Naive thymus-derived CD4-positive, alpha-beta T cell (primary cell): ENCODE data around the gene COQ10B. TPM values are rescaled to one million over a fixed set of nuclear protein-coding genes. Genes with fewer than 3 reads are reported as not detected.
"Not testable (repeated sequence)": the region's sequence is repeated elsewhere in the genome, so short reads cannot be mapped to it uniquely, and the experiment has no call there.

Source experiments
- ATAC-seq: fragments of 150-1000 bp; cut with Tn5 transposase; 2 replicates; pipeline ENCODE4 v1.10.0; 2021; ENCODE audit warnings: mild to moderate bottlenecking, moderate library complexity
- CTCF ChIA-PET: fragments of 350-600 bp; sonication (Branson Sonifier 250); formaldehyde crosslinking; loops from one replicate; lab custom pipeline; 2021; ENCODE audit warnings: antibody characterized with exemption; lab: Charles Lee
- POLR2A ChIA-PET: fragments of 350-600 bp; sonication (Branson Sonifier 250); formaldehyde crosslinking; loops from one replicate; lab custom pipeline; 2021; ENCODE audit warnings: antibody characterized with exemption, inconsistent platforms; lab: Charles Lee
- DNase-seq, 9 donors: peaks; one replicate each; pipeline versions ENCODE4 v3.0.0 to v3.0.0-alpha.2; 2020 to 2022; ENCODE audit warnings: mixed read lengths in 1 of 9
- H3K27ac ChIP-seq: one replicate; pipeline ENCODE4 v1.7.0; 2013; ENCODE audit warnings: mild to moderate bottlenecking, low read depth, low read length, moderate library complexity
- H3K27me3 ChIP-seq, 2 donors: one replicate each; pipeline ENCODE4 v1.7.0; 2013; ENCODE audit warnings: low read length in 2 of 2, mild to moderate bottlenecking in 2 of 2, moderate library complexity in 2 of 2; ENCODE audit not compliant: control insufficient read depth in 2 of 2, insufficient read depth in 2 of 2
- H3K36me3 ChIP-seq, 3 experiments: 1 replicate in 2 of 3; 2 replicates in 1 of 3; pipeline ENCODE4 v1.7.0; 2013; ENCODE audit warnings: low read length in 3 of 3, mild to moderate bottlenecking in 3 of 3, moderate library complexity in 1 of 3; ENCODE audit not compliant: insufficient read depth in 3 of 3, control insufficient read depth in 2 of 3
- H3K4me1 ChIP-seq, 2 donors: one replicate each; pipeline ENCODE4 v1.7.0; 2013; ENCODE audit warnings: low read length in 2 of 2, mild to moderate bottlenecking in 2 of 2, moderate library complexity in 1 of 2; ENCODE audit not compliant: control insufficient read depth in 2 of 2, insufficient read depth in 2 of 2
- H3K4me3 ChIP-seq: 2 replicates; pipeline ENCODE4 v1.7.0; 2013; ENCODE audit warnings: mild to moderate bottlenecking, low read length
- H3K9me3 ChIP-seq, 3 experiments: 1 replicate in 2 of 3; 2 replicates in 1 of 3; pipeline ENCODE4 v1.7.0; 2013; ENCODE audit warnings: low read length in 3 of 3; ENCODE audit not compliant: control insufficient read depth in 2 of 3
- H3K27ac Mint-ChIP-seq, 9 donors: one replicate each; pipeline ENCODE4 v1.8.0; 2020 to 2022; ENCODE audit warnings: mixed read lengths in 9 of 9, mild to moderate bottlenecking in 8 of 9, moderate library complexity in 5 of 9, inconsistent platforms in 2 of 9
- H3K27me3 Mint-ChIP-seq, 5 donors: one replicate each; pipeline ENCODE4 v1.8.0; 2021 to 2022; ENCODE audit warnings: mixed read lengths in 5 of 5, mild to moderate bottlenecking in 1 of 5
- H3K36me3 Mint-ChIP-seq, 5 donors: one replicate each; pipeline ENCODE4 v1.8.0; 2020 to 2022; ENCODE audit warnings: mixed read lengths in 5 of 5, mild to moderate bottlenecking in 3 of 5, inconsistent platforms in 1 of 5
- H3K4me1 Mint-ChIP-seq, 7 donors: one replicate each; pipeline ENCODE4 v1.8.0; 2020 to 2022; ENCODE audit warnings: mixed read lengths in 7 of 7, mild to moderate bottlenecking in 3 of 7, inconsistent platforms in 1 of 7
- H3K4me3 Mint-ChIP-seq, 10 donors: one replicate each; pipeline ENCODE4 v1.8.0; 2020 to 2022; ENCODE audit warnings: mild to moderate bottlenecking in 10 of 10, mixed read lengths in 10 of 10, moderate library complexity in 6 of 10, inconsistent platforms in 2 of 10
- H3K9me3 Mint-ChIP-seq, 11 donors: one replicate each; pipeline ENCODE4 v1.8.0; 2020 to 2022; ENCODE audit warnings: mixed read lengths in 11 of 11, mild to moderate bottlenecking in 4 of 11, inconsistent platforms in 1 of 11, moderate library complexity in 1 of 11
- intact Hi-C, 2 donors: fragments of 100-400 bp; cut with micrococcal nuclease; formaldehyde crosslinking; loops; one replicate each; pipeline ENCODE4 v1.15.1; 2023
- polyA plus RNA-seq, 2 donors: library from polyadenylated mRNA; unstranded; fragments of 300-500 nt; fragmentation: Illumina TruSeq; gene quantifications; one replicate each; pipeline ENCODE4 v1.2.3, GENCODE V29; 2021
- total RNA-seq, 6 experiments: library from RNA in 5 of 6; stranded (reverse) in 5 of 6; gene quantifications; 1 replicate in 5 of 6; 2 replicates in 1 of 6; pipeline ENCODE4 v1.2.3 and lab custom pipeline; 2021 to 2026

The COQ10B gene
- total and polyA plus RNA-seq, 7 experiments from 2014 or later: 22.9 to 57.2 (median 31.9) TPM

DNA sequence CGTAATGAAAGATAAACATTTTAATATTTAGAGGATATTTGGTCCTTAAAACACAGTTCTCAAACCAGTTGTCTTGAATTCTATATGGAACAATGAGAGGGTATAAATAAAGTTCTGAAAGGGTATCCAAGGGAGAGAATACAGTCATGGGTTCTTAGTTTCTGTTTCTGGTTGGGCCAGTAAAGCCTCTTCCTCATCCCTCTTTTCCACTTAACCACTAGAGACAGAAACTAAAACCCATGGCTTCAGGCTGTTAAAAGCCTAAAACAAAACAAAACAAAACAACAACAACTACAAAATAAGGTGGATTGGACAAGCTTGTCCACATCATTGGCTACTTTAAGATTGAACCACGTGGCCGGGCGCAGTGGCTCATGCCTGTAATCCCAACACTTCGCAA lies 18.8 kb downstream of the COQ10B start:
- DNase-seq (no peak), ATAC-seq (no peak)
- intact Hi-C loops: no loop called here
- Histone ChIP-seq H3K36me3 (peaks cover 13 to 89% (median 45%) of the 10 kb centered on the region in 3 experiments), H3K9me3 (no peaks in the 10 kb centered on the region), H3K27ac (no peak overlapping the region), H3K27me3 (no peaks in the 10 kb centered on the region), H3K4me3 (no peak overlapping the region), H3K4me1 (no peaks in the 10 kb centered on the region)
- Mint-ChIP-seq H3K36me3 (peaks cover 0 to 27% (median 22%) of the 10 kb centered on the region in 5 donors), H3K4me1 (peaks cover 0 to 3% (median 0%) of the 10 kb centered on the region in 7 donors), H3K4me3 (no peak overlapping the region), H3K9me3 (no peaks in the 10 kb centered on the region), H3K27ac (peak overlapping the region in 3 of 9 donors; percentile 0 to 90 (median 67)), H3K27me3 (no peaks in the 10 kb centered on the region)
- ChIA-PET POLR2A (no interaction called here), CTCF (no interaction called here)

GRCh38 chr2:197477797-197478196 lies 24.4 kb downstream of the COQ10B start:
- H3K36me3 Mint-ChIP-seq: peaks cover 14 to 44% (median 36%) of the 10 kb centered on the region in 5 donors
- DNase-seq (no peak), ATAC-seq (no peak)
- peaks cover 9 to 74% (median 21%) of the 10 kb centered on the region in 3 experiments for H3K36me3 ChIP-seq
- H3K27ac ChIP-seq: no peak overlapping the region
- peaks cover 0 to 9% (median 0%) of the 10 kb centered on the region in 11 donors for H3K9me3 Mint-ChIP-seq
- no peaks in the 10 kb centered on the region for H3K4me1 ChIP-seq
- intact Hi-C loops: no loop called here
- H3K4me1 Mint-ChIP-seq: peaks cover 0 to 18% (median 0%) of the 10 kb centered on the region in 7 donors
- no peaks in the 10 kb centered on the region for H3K27me3 Mint-ChIP-seq
- no peaks in the 10 kb centered on the region for H3K9me3 ChIP-seq
- CTCF ChIA-PET: no interaction called here
- H3K4me3 Mint-ChIP-seq: no peak overlapping the region
- peak overlapping the region in 6 of 9 donors; percentile 11 to 52 (median 32) for H3K27ac Mint-ChIP-seq
- POLR2A ChIA-PET: interaction anchor here (1.0 kb wide), 1 partner anchor 43 kb away, joined by 3 read pairs; the partner anchor contains the start of gene SF3B1
- H3K4me3 ChIP-seq: no peak overlapping the region
- no peaks in the 10 kb centered on the region for H3K27me3 ChIP-seq

DNA sequence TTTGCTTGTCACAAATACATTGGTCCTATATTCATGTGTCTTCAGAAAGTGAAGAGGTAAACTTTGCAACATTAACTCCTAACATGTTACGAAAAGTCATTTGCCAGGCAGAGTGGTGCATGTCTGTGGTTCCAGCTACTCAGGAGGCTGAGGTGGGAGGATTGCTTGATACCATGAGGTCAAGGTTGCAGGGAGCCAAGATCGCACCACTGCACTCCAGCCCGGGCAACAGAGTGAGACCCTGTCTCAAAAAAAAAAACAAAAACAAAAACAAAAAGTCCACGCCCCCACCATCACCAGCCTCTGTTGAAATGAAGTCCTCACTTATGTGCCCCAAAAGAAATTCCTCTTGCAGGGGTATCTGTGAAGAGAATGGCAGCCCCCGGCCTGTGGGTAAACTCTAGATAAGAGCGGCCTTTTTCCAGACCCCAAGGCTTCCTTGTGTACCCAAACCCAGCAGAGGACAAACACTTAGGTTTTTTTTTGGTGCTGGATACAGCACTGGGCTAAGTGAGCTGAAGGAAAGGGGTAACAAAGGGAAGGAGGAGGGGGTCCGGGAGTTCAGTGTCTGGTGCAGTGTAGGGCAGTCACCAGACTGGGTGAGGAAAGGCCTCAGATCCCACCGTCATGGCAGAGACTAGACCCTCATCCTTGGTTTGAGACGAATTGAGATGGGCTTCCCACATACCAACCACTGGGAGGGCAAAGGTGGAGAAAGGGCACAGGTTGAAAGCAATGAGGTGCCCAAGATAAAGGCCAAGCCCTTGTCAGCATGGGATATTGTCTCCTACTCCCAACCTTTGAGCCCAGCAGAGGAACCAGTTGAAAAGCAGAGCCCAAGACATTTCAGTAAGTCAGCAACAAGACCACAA lies 27.0 kb downstream of the COQ10B start:
- H3K27me3 Mint-ChIP-seq: no peaks in the 10 kb centered on the region
- ATAC-seq: peak; percentile 17

DNA sequence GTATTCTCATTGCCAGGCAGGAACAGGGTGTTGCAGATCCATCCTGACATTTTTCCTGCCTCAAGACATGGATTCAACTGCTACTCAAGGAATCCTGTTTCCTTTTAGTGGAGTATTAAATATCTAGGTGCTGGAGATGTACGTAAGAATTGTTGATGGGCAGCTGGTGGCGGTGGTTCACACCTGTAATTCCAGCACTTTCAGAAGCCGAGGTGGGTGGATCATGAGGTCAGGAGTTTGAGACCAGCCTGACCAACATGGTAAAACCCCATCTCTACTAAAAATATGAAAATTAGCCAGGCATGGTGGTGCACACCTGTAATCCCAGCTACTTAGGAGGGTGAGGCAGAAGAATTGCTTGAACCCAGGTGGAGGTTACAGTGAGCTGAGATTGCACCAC lies 30.9 kb downstream of the COQ10B start:
- Mint-ChIP-seq H3K27ac (peak overlapping the region in 3 of 9 donors; percentile 18 to 59 (median 56)), H3K36me3 (peaks cover 18 to 65% (median 48%) of the 10 kb centered on the region in 5 donors), H3K9me3 (peaks cover 0 to 33% (median 9%) of the 10 kb centered on the region in 11 donors)
- H3K27me3 Mint-ChIP-seq, DNase-seq, H3K27ac ChIP-seq, ATAC-seq, H3K4me3 Mint-ChIP-seq, intact Hi-C loops, H3K4me3 ChIP-seq, H3K27me3 ChIP-seq, H3K4me1 Mint-ChIP-seq, H3K4me1 ChIP-seq: not testable (repeated sequence)
- ChIA-PET CTCF (interaction anchor here (0.8 kb wide), 1 partner anchor 115 kb away, joined by 3 read pairs; no protein-coding TSS in a partner anchor), POLR2A (interaction anchor here (0.6 to 0.8 kb wide), 2 partner anchors 65 to 412 kb away, joined by 3 to 5 read pairs; no protein-coding TSS in a partner anchor)
- Histone ChIP-seq H3K36me3 (peaks cover 8 to 54% (median 15%) of the 10 kb centered on the region in 3 experiments), H3K9me3 (peaks cover 0 to 13% (median 6%) of the 10 kb centered on the region in 3 experiments)

More for the DNA sequence above, 27.0 kb downstream of the COQ10B start:
- H3K4me1 Mint-ChIP-seq: peaks cover 0 to 18% (median 0%) of the 10 kb centered on the region in 7 donors
- Histone ChIP-seq H3K9me3 (peaks cover 0 to 13% (median 6%) of the 10 kb centered on the region in 3 experiments), H3K4me1 (no peaks in the 10 kb centered on the region), H3K27me3 (no peaks in the 10 kb centered on the region), H3K4me3 (no peak overlapping the region), H3K27ac (no peak overlapping the region), H3K36me3 (peaks cover 5 to 58% (median 6%) of the 10 kb centered on the region in 3 experiments)
- H3K9me3 Mint-ChIP-seq: peaks cover 0 to 30% (median 9%) of the 10 kb centered on the region in 11 donors
- no peak for DNase-seq
- H3K27ac Mint-ChIP-seq: peak overlapping the region in 4 of 9 donors; percentile 14 to 79 (median 43)
- peaks cover 14 to 59% (median 46%) of the 10 kb centered on the region in 5 donors for H3K36me3 Mint-ChIP-seq
- ChIA-PET CTCF (no interaction called here), POLR2A (interaction anchor here (1.0 to 1.5 kb wide), 2 partner anchors 27 to 45 kb away, joined by 4 to 5 read pairs; partner anchors contain the start of genes COQ10B and SF3B1)
- intact Hi-C loops: no loop called here
- H3K4me3 Mint-ChIP-seq: no peak overlapping the region

DNA sequence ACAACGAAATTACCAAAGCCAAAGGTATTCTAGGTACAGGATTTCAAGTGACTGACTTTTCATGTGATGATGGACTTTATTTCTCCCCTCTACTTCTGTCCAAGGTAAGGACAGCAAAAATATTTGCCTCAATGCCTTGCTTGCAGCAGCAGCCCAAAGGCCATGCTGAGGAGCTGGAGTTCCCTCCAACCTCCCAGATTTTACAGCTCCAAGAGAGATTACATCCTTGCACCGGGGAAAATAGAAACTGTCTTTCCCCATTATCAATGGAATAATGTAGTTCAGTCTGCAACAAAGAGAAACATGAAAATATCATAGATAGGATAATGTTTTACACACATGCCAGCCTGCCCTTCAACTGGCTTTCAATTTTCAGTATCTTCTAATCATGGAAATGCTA lies 32.8 kb downstream of the COQ10B start:
- Histone ChIP-seq H3K27ac (no peak overlapping the region), H3K27me3 (no peaks in the 10 kb centered on the region), H3K4me3 (no peak overlapping the region), H3K9me3 (peaks cover 0 to 13% (median 6%) of the 10 kb centered on the region in 3 experiments), H3K4me1 (no peaks in the 10 kb centered on the region), H3K36me3 (peaks cover 18 to 57% (median 28%) of the 10 kb centered on the region in 3 experiments)
- Mint-ChIP-seq H3K36me3 (peaks cover 13 to 62% (median 42%) of the 10 kb centered on the region in 5 donors), H3K9me3 (peaks cover 0 to 33% (median 8%) of the 10 kb centered on the region in 11 donors), H3K27me3 (no peaks in the 10 kb centered on the region), H3K4me3 (no peak overlapping the region), H3K4me1 (peaks cover 0 to 7% (median 0%) of the 10 kb centered on the region in 7 donors), H3K27ac (peak overlapping the region in 5 of 9 donors; percentile 7 to 60 (median 35))
- DNase-seq (no peak), ATAC-seq (no peak)
- intact Hi-C loops: no loop called here
- ChIA-PET CTCF (no interaction called here), POLR2A (no interaction called here)

DNA sequence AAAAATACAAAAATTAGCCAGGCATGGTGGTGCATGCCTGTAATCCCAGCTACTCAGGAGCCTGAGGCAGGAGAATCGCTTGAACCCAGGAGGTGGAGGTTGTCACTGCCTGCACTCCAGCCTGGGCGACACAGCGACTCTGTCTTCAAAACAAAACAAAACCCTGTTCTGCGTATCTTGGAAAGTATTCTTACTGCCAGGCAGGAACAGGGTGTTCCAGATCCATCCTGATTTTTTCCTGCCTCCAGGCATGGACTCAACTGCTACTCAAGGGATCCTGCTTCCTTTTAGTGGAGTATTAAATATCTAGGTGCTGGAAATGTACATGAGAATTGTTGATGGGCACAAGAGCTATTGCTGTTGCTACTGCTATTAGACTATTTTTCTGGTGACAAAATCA lies 34.0 kb downstream of the COQ10B start:
- Mint-ChIP-seq H3K9me3 (peaks cover 0 to 27% (median 7%) of the 10 kb centered on the region in 11 donors), H3K4me1 (peaks cover 0 to 10% (median 0%) of the 10 kb centered on the region in 7 donors), H3K4me3 (no peak overlapping the region), H3K36me3 (peaks cover 13 to 62% (median 42%) of the 10 kb centered on the region in 5 donors), H3K27me3 (no peaks in the 10 kb centered on the region), H3K27ac (peak overlapping the region in 4 of 9 donors; percentile 10 to 76 (median 50))
- no peak overlapping the region for H3K4me3 ChIP-seq
- H3K36me3 ChIP-seq: peaks cover 22 to 62% (median 35%) of the 10 kb centered on the region in 3 experiments
- CTCF ChIA-PET: no interaction called here
- POLR2A ChIA-PET: interaction anchor here (1.0 kb wide), 1 partner anchor 13 kb away, joined by 4 read pairs; the partner anchor contains the start of gene HSPE1
- DNase-seq (no peak), ATAC-seq (no peak)
- no peak overlapping the region for H3K27ac ChIP-seq
- no peaks in the 10 kb centered on the region for H3K27me3 ChIP-seq
- intact Hi-C loops: no loop called here
- no peaks in the 10 kb centered on the region for H3K4me1 ChIP-seq
- H3K9me3 ChIP-seq: peaks cover 0 to 13% (median 6%) of the 10 kb centered on the region in 3 experiments
